HEK293 (cell line): ENCODE measurements around the gene ANGEL2.

ENCODE experiments used
- CTCF ChIA-PET: fragments of 350-600 bp; formaldehyde crosslinking; extraction: SDS; loops from one replicate; lab custom pipeline; 2021; ENCODE audit warnings: antibody characterized with exemption; lab: Yijun Ruan, JAX
- POLR2A ChIA-PET: fragments of 300-600 bp; formaldehyde crosslinking; extraction: SDS; loops from one replicate; lab custom pipeline; 2020; ENCODE audit warnings: antibody characterized with exemption, inconsistent platforms; lab: Yijun Ruan, JAX
- H3K27ac ChIP-seq: fragments of 200-500 bp; sonication (Bioruptor generic); 2 replicates; pipeline ENCODE4 v1.5.1; 2014; ENCODE audit warnings: low read depth, low read length, control low read depth, inconsistent platforms; ENCODE audit errors: extremely low read depth
- H3K36me3 ChIP-seq, 2 experiments: fragments of 200-500 bp in 1 of 2; sonication (Bioruptor generic) in 1 of 2; 1 replicate in 1 of 2; 2 replicates in 1 of 2; pipeline ENCODE4 v1.5.1; 2014 to 2017; ENCODE audit warnings: inconsistent platforms in 2 of 2, low read length in 2 of 2; ENCODE audit not compliant: control insufficient read depth in 2 of 2, insufficient read depth in 1 of 2
- H3K4me1 ChIP-seq: fragments of 200-500 bp; sonication (Bioruptor generic); 2 replicates; pipeline ENCODE4 v1.5.1; 2014; ENCODE audit warnings: mild to moderate bottlenecking, low read length, inconsistent platforms; ENCODE audit not compliant: control insufficient read depth, insufficient read depth
- H3K4me3 ChIP-seq: 2 replicates; pipeline ENCODE4 v1.5.1; 2011; ENCODE audit warnings: low read depth, mild to moderate bottlenecking, control low read depth, low read length, moderate library complexity
- H3K9me3 ChIP-seq: fragments of 200-500 bp; sonication (Bioruptor generic); 2 replicates; pipeline ENCODE4 v1.5.1; 2014; ENCODE audit warnings: low read depth, low read length, inconsistent platforms; ENCODE audit not compliant: control insufficient read depth, insufficient read depth
- KLF1 ChIP-seq: fragments of 450-650 bp; formaldehyde crosslinking; IDR thresholded peaks from 2 replicates; pipeline ENCODE4 v1.5.1; 2016; ENCODE audit warnings: missing biosample characterization, missing genetic modification characterization
- PRDM2 ChIP-seq: fragments of 450-650 bp; formaldehyde crosslinking; IDR thresholded peaks from 2 replicates; pipeline ENCODE4 v1.5.1; 2016; ENCODE audit warnings: missing biosample characterization, missing genetic modification characterization, borderline replicate concordance
- SALL2 ChIP-seq: fragments of 450-650 bp; formaldehyde crosslinking; IDR thresholded peaks from 2 replicates; pipeline ENCODE4 v1.5.0; 2017; ENCODE audit warnings: missing biosample characterization, mild to moderate bottlenecking, missing genetic modification characterization, borderline replicate concordance
- SCRT1 ChIP-seq: fragments of 450-650 bp; formaldehyde crosslinking; IDR thresholded peaks from 2 replicates; pipeline ENCODE4 v1.5.1; 2016; ENCODE audit warnings: missing biosample characterization, missing genetic modification characterization, borderline replicate concordance
- YY1 ChIP-seq: fragments of 450-650 bp; formaldehyde crosslinking; IDR thresholded peaks from 2 replicates; pipeline ENCODE4 v1.5.1; 2018; ENCODE audit warnings: missing biosample characterization, missing genetic modification characterization
- ZFP37 ChIP-seq: fragments of 450-650 bp; formaldehyde crosslinking; IDR thresholded peaks from 2 replicates; pipeline ENCODE4 v1.5.1; 2016; ENCODE audit warnings: missing biosample characterization, missing genetic modification characterization
- ZNF155 ChIP-seq: fragments of 450-650 bp; formaldehyde crosslinking; IDR thresholded peaks from 2 replicates; pipeline ENCODE4 v1.5.1; 2016; ENCODE audit warnings: missing biosample characterization, missing genetic modification characterization
- ZNF223 ChIP-seq: fragments of 450-650 bp; formaldehyde crosslinking; IDR thresholded peaks from 2 replicates; pipeline ENCODE4 v1.5.1; 2016; ENCODE audit warnings: missing biosample characterization, missing genetic modification characterization
- ZNF24 ChIP-seq: fragments of 450-650 bp; formaldehyde crosslinking; IDR thresholded peaks from 2 replicates; pipeline ENCODE4 v1.5.1; 2016; ENCODE audit warnings: missing biosample characterization, missing genetic modification characterization
- ZNF248 ChIP-seq: fragments of 450-650 bp; formaldehyde crosslinking; IDR thresholded peaks from 2 replicates; pipeline ENCODE4 v1.5.1; 2017; ENCODE audit warnings: missing biosample characterization, missing genetic modification characterization
- ZNF433 ChIP-seq: fragments of 450-650 bp; formaldehyde crosslinking; IDR thresholded peaks from 2 replicates; pipeline ENCODE4 v1.5.1; 2016; ENCODE audit warnings: missing biosample characterization, missing genetic modification characterization, low read depth
- ZNF513 ChIP-seq: fragments of 450-650 bp; IDR thresholded peaks from 2 replicates; pipeline ENCODE4 v1.5.1; 2018; ENCODE audit warnings: missing biosample characterization, missing genetic modification characterization
- ZNF529 ChIP-seq: fragments of 450-650 bp; formaldehyde crosslinking; IDR thresholded peaks from 2 replicates; pipeline ENCODE4 v1.5.1; 2017; ENCODE audit warnings: missing genetic modification characterization, missing biosample characterization; ENCODE audit not compliant: insufficient replicate concordance
- ZNF561 ChIP-seq: fragments of 450-650 bp; IDR thresholded peaks from 2 replicates; pipeline ENCODE4 v1.5.1; 2018; ENCODE audit warnings: missing biosample characterization, missing genetic modification characterization, borderline replicate concordance
- ZNF585B ChIP-seq: fragments of 450-650 bp; formaldehyde crosslinking; IDR thresholded peaks from 2 replicates; pipeline ENCODE4 v1.5.1; 2016; ENCODE audit warnings: missing biosample characterization, missing genetic modification characterization
- ZNF600 ChIP-seq: fragments of 450-650 bp; formaldehyde crosslinking; IDR thresholded peaks from 2 replicates; pipeline ENCODE4 v1.5.1; 2016; ENCODE audit warnings: missing biosample characterization, missing genetic modification characterization
- TF ChIP-seq, protein P1 (sequence below): fragments of 450-650 bp; formaldehyde crosslinking; IDR thresholded peaks from 2 replicates; pipeline ENCODE4 v1.5.1; 2016; ENCODE audit warnings: missing biosample characterization, missing genetic modification characterization
- TF ChIP-seq, protein P2 (sequence below): fragments of 450-650 bp; formaldehyde crosslinking; IDR thresholded peaks from 2 replicates; pipeline ENCODE4 v1.5.1; 2016; ENCODE audit warnings: missing biosample characterization, missing genetic modification characterization

Gene ANGEL2

GRCh38 chr1:212954514-212954913 lies 61.2 kb downstream of the ANGEL2 start (continued):
- TF ChIP-seq PRDM2 (no peak), ZNF155 (tag by site-specific recombination) (no peak), ZNF433 (no peak), ZNF223 (no peak), SCRT1 (no peak), ZNF600 (tag by site-specific recombination) (no peak), ZNF24 (tag by site-specific recombination) (no peak), SALL2 (tag by site-specific recombination) (no peak), YY1 (no peak), ZNF248 (tag by site-specific recombination) (no peak), ZFP37 (tag by site-specific recombination) (no peak), ZNF513 (tag by site-specific recombination) (no peak)
- TF ChIP-seq, protein P1, sequence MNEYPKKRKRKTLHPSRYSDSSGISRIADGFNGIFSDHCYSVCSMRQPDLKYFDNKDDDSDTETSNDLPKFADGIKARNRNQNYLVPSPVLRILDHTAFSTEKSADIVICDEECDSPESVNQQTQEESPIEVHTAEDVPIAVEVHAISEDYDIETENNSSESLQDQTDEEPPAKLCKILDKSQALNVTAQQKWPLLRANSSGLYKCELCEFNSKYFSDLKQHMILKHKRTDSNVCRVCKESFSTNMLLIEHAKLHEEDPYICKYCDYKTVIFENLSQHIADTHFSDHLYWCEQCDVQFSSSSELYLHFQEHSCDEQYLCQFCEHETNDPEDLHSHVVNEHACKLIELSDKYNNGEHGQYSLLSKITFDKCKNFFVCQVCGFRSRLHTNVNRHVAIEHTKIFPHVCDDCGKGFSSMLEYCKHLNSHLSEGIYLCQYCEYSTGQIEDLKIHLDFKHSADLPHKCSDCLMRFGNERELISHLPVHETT = no peak
- TF ChIP-seq, protein P2, sequence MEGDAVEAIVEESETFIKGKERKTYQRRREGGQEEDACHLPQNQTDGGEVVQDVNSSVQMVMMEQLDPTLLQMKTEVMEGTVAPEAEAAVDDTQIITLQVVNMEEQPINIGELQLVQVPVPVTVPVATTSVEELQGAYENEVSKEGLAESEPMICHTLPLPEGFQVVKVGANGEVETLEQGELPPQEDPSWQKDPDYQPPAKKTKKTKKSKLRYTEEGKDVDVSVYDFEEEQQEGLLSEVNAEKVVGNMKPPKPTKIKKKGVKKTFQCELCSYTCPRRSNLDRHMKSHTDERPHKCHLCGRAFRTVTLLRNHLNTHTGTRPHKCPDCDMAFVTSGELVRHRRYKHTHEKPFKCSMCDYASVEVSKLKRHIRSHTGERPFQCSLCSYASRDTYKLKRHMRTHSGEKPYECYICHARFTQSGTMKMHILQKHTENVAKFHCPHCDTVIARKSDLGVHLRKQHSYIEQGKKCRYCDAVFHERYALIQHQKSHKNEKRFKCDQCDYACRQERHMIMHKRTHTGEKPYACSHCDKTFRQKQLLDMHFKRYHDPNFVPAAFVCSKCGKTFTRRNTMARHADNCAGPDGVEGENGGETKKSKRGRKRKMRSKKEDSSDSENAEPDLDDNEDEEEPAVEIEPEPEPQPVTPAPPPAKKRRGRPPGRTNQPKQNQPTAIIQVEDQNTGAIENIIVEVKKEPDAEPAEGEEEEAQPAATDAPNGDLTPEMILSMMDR (tag by site-specific recombination) = no peak

- Histone ChIP-seq H3K9me3 (no peaks in the 10 kb centered on the region), H3K4me1 (no peaks in the 10 kb centered on the region), H3K4me3 (no peak overlapping the region), H3K27ac (no peak overlapping the region), H3K36me3 (no peaks in the 10 kb centered on the region; a peak in 1 of 3 replicates)
- ChIA-PET CTCF (interaction anchor here (0.6 to 1.5 kb wide), 2 partner anchors 14 to 148 kb away, joined by 3 to 6 read pairs; no protein-coding TSS in a partner anchor), POLR2A (interaction anchor here (1.3 kb wide), 1 partner anchor 12 kb away, joined by 3 read pairs; no protein-coding TSS in a partner anchor)
- no peak for TF ChIP-seq KLF1
- TF ChIP-seq ZNF529 (tag by site-specific recombination) = no peak
- no peak for TF ChIP-seq ZNF561
- TF ChIP-seq ZNF155 (tag by site-specific recombination) = no peak
- TF ChIP-seq ZNF585B (tag by site-specific recombination) = no peak
These were observed 62.3 kb downstream of the ANGEL2 start for GRCh38 chr1:212953321-212953720.
